IMR-90 (cell line): ENCODE data around the gene TTC29.

ENCODE experiments used
- BHLHE40 ChIP-seq: fragments of 150-350 bp; IDR thresholded peaks from 2 replicates; pipeline ENCODE4 v1.6.1; 2016; ENCODE audit warnings: mild to moderate bottlenecking, low read depth, low read length
- CEBPB ChIP-seq: IDR thresholded peaks from 2 replicates; pipeline ENCODE4 v1.6.1; 2012; ENCODE audit warnings: low read depth, low read length, improper control_type of control experiment
- CHD1 ChIP-seq: IDR thresholded peaks from 2 replicates; pipeline ENCODE4 v1.6.1; 2012; ENCODE audit warnings: low read depth, low read length, improper control_type of control experiment
- FOS ChIP-seq: fragments of 150-350 bp; IDR thresholded peaks from 2 replicates; pipeline ENCODE4 v1.6.1; 2016; ENCODE audit warnings: low read depth, low read length
- MAFK ChIP-seq: IDR thresholded peaks from 2 replicates; pipeline ENCODE4 v1.6.1; 2012; ENCODE audit warnings: low read depth, low read length, improper control_type of control experiment
- NFE2L2 ChIP-seq: fragments of 150-350 bp; IDR thresholded peaks from 2 replicates; pipeline ENCODE4 v1.6.1; 2016; ENCODE audit warnings: low read depth, mild to moderate bottlenecking, low read length
- POLR2A ChIP-seq: IDR thresholded peaks from 2 replicates; pipeline ENCODE4 v1.6.1; 2012; ENCODE audit warnings: mild to moderate bottlenecking, low read depth, low read length
- RAD21 ChIP-seq: IDR thresholded peaks from 2 replicates; pipeline ENCODE4 v1.6.1; 2012; ENCODE audit warnings: low read length, improper control_type of control experiment
- RCOR1 ChIP-seq: IDR thresholded peaks from 2 replicates; pipeline ENCODE4 v1.6.1; 2012; ENCODE audit warnings: mild to moderate bottlenecking, low read length, improper control_type of control experiment; ENCODE audit not compliant: insufficient replicate concordance
- RFX5 ChIP-seq: IDR thresholded peaks from 2 replicates; pipeline ENCODE4 v1.8.0; 2012; ENCODE audit warnings: low read depth, mild to moderate bottlenecking, low read length, moderate library complexity
- SMC3 ChIP-seq: fragments of 150-350 bp; IDR thresholded peaks from 2 replicates; pipeline ENCODE4 v1.6.1; 2016; ENCODE audit warnings: low read depth, mild to moderate bottlenecking, antibody characterized with exemption, low read length, moderate library complexity
- TF ChIP-seq, protein P1 (sequence below): conservative IDR thresholded peaks from 2 replicates; pipeline ENCODE4 v1.5.1; 2012; ENCODE audit warnings: mild to moderate bottlenecking, low read depth, low read length, improper control_type of control experiment
- TF ChIP-seq, protein P2 (sequence below): fragments of 150-350 bp; IDR thresholded peaks from 2 replicates; pipeline ENCODE4 v1.6.1; 2017; ENCODE audit warnings: mild to moderate bottlenecking, antibody characterized with exemption, low read length, low read depth

DNA sequence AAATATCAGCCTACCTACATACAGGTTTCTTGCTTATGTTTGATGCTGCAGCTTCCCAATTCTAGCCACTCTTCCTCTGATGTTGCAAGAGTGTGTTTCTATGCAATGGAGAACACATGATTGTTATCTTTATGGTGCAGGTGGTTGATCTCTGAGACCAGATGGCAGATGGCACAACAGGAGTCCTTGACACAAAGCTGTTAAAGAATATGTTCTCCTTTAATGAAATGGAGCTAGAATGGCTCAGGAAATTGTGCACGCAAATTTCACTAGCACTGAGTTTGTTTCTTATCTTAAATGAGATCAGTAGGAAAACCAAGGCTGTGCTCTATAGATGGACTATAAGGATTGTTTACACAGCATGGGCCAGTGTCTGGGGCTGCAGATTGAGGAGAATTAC, 29.9 kb upstream of the TTC29 start:
- TF ChIP-seq POLR2A: no peak
- TF ChIP-seq, protein P1, sequence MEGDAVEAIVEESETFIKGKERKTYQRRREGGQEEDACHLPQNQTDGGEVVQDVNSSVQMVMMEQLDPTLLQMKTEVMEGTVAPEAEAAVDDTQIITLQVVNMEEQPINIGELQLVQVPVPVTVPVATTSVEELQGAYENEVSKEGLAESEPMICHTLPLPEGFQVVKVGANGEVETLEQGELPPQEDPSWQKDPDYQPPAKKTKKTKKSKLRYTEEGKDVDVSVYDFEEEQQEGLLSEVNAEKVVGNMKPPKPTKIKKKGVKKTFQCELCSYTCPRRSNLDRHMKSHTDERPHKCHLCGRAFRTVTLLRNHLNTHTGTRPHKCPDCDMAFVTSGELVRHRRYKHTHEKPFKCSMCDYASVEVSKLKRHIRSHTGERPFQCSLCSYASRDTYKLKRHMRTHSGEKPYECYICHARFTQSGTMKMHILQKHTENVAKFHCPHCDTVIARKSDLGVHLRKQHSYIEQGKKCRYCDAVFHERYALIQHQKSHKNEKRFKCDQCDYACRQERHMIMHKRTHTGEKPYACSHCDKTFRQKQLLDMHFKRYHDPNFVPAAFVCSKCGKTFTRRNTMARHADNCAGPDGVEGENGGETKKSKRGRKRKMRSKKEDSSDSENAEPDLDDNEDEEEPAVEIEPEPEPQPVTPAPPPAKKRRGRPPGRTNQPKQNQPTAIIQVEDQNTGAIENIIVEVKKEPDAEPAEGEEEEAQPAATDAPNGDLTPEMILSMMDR: no peak
- no peak for TF ChIP-seq CHD1
- no peak for TF ChIP-seq NFE2L2
- TF ChIP-seq RAD21: no peak
- TF ChIP-seq RFX5: no peak
- TF ChIP-seq, protein P2, sequence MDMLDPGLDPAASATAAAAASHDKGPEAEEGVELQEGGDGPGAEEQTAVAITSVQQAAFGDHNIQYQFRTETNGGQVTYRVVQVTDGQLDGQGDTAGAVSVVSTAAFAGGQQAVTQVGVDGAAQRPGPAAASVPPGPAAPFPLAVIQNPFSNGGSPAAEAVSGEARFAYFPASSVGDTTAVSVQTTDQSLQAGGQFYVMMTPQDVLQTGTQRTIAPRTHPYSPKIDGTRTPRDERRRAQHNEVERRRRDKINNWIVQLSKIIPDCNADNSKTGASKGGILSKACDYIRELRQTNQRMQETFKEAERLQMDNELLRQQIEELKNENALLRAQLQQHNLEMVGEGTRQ: no peak
- TF ChIP-seq BHLHE40: no peak
- TF ChIP-seq RCOR1: no peak
- no peak for TF ChIP-seq CEBPB
- TF ChIP-seq MAFK: no peak
- no peak for TF ChIP-seq SMC3
- no peak for TF ChIP-seq FOS
